HUES48 (cell line): ENCODE measurements around the gene MED27.

Experiments used
- H3K27ac ChIP-seq: one replicate; pipeline ENCODE4 v1.7.0; 2013; ENCODE audit warnings: low read depth, low read length, inconsistent platforms
- H3K27me3 ChIP-seq: 2 replicates; pipeline ENCODE4 v1.6.1; 2013; ENCODE audit warnings: mild to moderate bottlenecking, low read length; ENCODE audit not compliant: control insufficient read depth, insufficient read depth
- H3K36me3 ChIP-seq: 2 replicates; pipeline ENCODE4 v1.6.1; 2013; ENCODE audit warnings: low read length; ENCODE audit not compliant: control insufficient read depth, insufficient read depth
- H3K4me1 ChIP-seq: 2 replicates; pipeline ENCODE4 v1.6.1; 2013; ENCODE audit warnings: mild to moderate bottlenecking, low read length; ENCODE audit not compliant: control insufficient read depth, insufficient read depth
- H3K4me3 ChIP-seq: 2 replicates; pipeline ENCODE4 v1.5.1; 2013; ENCODE audit warnings: mild to moderate bottlenecking, low read depth, low read length
- H3K9ac ChIP-seq: 2 replicates; pipeline ENCODE4 v1.6.1; 2013; ENCODE audit warnings: mild to moderate bottlenecking, low read depth, low read length, moderate library complexity
- H3K9me3 ChIP-seq: 2 replicates; pipeline ENCODE4 v1.6.1; 2013; ENCODE audit warnings: low read length; ENCODE audit not compliant: control insufficient read depth, insufficient read depth

The MED27 gene

DNA sequence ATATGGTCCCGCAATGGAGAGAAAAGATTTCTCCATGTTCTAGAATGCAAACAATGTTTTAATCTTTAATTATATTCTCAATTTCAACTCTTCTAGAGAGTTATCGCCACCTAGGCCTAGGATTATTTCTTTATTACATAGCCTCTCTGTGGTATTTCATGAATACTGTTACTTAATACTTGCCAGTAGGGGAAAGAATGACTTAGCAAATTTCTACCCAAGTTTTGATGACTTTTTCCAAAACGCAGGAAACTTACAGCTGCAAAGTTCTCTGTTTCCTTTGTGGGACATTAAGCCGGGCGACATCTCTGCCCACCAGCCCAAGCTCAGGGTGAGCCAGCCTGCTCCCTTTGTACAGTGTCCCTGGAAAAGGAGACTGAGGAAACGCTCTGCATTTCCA, 73.8 kb downstream of the MED27 start:
- peaks cover 67% of the 10 kb centered on the region for H3K4me1 ChIP-seq
- H3K9ac ChIP-seq, result no peak overlapping the region
- H3K9me3 ChIP-seq, result peaks cover 3% of the 10 kb centered on the region; the same call in 1 of the 2 replicates
- H3K4me3 ChIP-seq, result no peak overlapping the region
- H3K36me3 ChIP-seq, result no peaks in the 10 kb centered on the region
- peak overlapping the region; percentile 53 for H3K27ac ChIP-seq
- H3K27me3 ChIP-seq, result no peaks in the 10 kb centered on the region

- H3K4me1 ChIP-seq, result peaks cover 67% of the 10 kb centered on the region
- H3K27ac ChIP-seq, result no peak overlapping the region
- H3K9ac ChIP-seq, result no peak overlapping the region
- peaks cover 3% of the 10 kb centered on the region; the same call in 1 of the 2 replicates for H3K9me3 ChIP-seq
- H3K4me3 ChIP-seq, result no peak overlapping the region
- H3K36me3 ChIP-seq, result no peaks in the 10 kb centered on the region
- H3K27me3 ChIP-seq, result no peaks in the 10 kb centered on the region
Observed at GRCh38 chr9:132004323-132004722, 75.3 kb downstream of the MED27 start.

DNA sequence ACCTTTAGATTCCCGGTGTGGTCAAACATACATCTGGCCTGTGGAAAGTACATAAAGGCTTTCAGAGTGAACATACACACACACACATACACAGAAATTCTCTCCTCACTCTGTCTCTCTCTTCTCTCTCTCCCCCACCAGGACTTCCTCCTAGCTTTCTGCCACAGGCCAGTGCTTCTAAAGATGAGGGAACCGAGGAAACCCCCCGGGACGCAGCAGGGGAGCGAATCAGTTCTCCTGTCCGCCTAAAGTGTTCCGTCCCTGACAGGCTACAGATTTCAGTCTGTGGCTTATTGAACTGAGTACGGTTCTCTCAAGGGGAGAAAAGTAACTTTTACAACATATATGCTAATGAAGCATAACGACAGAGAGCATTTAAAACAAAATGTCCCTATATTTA, 75.8 kb downstream of the MED27 start:
- H3K36me3 ChIP-seq, result no peaks in the 10 kb centered on the region
- peaks cover 67% of the 10 kb centered on the region for H3K4me1 ChIP-seq
- peaks cover 3% of the 10 kb centered on the region; the same call in 1 of the 2 replicates for H3K9me3 ChIP-seq
- no peak overlapping the region for H3K4me3 ChIP-seq
- H3K27ac ChIP-seq, result no peak overlapping the region
- H3K27me3 ChIP-seq, result no peaks in the 10 kb centered on the region
- no peak overlapping the region for H3K9ac ChIP-seq

DNA sequence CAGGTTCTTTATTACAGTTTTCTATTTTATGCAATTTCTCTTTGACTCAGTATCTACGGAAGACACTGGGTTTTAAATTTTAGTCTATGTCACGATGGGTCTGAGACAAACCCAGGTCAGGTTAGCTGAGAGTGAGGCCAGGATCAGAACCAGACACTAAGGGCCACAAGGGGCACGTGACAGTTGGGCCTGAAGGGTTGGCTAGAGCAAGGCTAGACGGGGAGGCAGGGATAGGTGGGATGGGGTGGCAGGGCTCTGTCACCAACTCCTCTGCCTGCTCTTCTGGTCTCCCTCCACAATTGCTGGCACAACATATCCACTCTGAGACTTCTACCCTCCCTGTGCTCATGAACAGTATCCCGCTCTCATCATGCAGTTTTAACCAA, 76.4 kb downstream of the MED27 start:
- H3K4me3 ChIP-seq, result no peak overlapping the region
- H3K4me1 ChIP-seq, result peaks cover 62% of the 10 kb centered on the region
- no peaks in the 10 kb centered on the region for H3K36me3 ChIP-seq
- H3K9me3 ChIP-seq, result peaks cover 3% of the 10 kb centered on the region; the same call in 1 of the 2 replicates
- no peak overlapping the region for H3K9ac ChIP-seq
- peak overlapping the region; percentile 31 for H3K27ac ChIP-seq
- no peaks in the 10 kb centered on the region for H3K27me3 ChIP-seq

- H3K27ac ChIP-seq, result peak overlapping the region; percentile 67
- H3K9ac ChIP-seq, result no peak overlapping the region
- peaks cover 3% of the 10 kb centered on the region; the same call in 1 of the 2 replicates for H3K9me3 ChIP-seq
- no peaks in the 10 kb centered on the region for H3K27me3 ChIP-seq
- no peaks in the 10 kb centered on the region for H3K36me3 ChIP-seq
- H3K4me3 ChIP-seq, result no peak overlapping the region
- H3K4me1 ChIP-seq, result peaks cover 57% of the 10 kb centered on the region
Observed at GRCh38 chr9:132002643-132003318, 76.9 kb downstream of the MED27 start.

DNA sequence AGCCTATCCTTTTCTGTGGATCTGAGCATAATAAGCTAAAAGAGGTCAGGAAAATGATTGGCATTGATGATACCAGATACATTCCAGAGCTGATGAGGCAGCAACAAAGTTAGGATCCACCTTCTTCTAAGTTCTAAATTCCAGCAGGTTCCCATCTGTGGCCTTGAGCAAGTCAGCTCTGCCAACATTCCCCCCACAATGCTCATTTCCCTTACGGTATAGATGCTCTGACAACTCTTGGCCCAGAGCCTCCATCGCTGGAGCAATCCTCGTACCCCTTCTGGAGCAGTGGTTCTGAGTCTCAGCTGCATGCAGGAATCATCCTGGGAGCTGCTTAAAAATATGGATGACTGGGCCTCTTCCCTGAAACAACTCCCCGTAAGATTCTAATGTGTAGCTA, 78.1 kb downstream of the MED27 start:
- peaks cover 3% of the 10 kb centered on the region; the same call in 1 of the 2 replicates for H3K9me3 ChIP-seq
- peaks cover 45% of the 10 kb centered on the region for H3K4me1 ChIP-seq
- H3K27ac ChIP-seq, result no peak overlapping the region
- no peaks in the 10 kb centered on the region for H3K27me3 ChIP-seq
- no peak overlapping the region for H3K9ac ChIP-seq
- H3K36me3 ChIP-seq, result no peaks in the 10 kb centered on the region
- no peak overlapping the region for H3K4me3 ChIP-seq

- H3K27me3 ChIP-seq, result no peaks in the 10 kb centered on the region
- H3K36me3 ChIP-seq, result no peaks in the 10 kb centered on the region
- no peak overlapping the region for H3K9ac ChIP-seq
- peaks cover 3% of the 10 kb centered on the region; the same call in 1 of the 2 replicates for H3K9me3 ChIP-seq
- H3K4me1 ChIP-seq, result peaks cover 36% of the 10 kb centered on the region
- H3K27ac ChIP-seq, result no peak overlapping the region
- no peak overlapping the region for H3K4me3 ChIP-seq
Observed at GRCh38 chr9:132000659-132001058, 79.0 kb downstream of the MED27 start.

DNA sequence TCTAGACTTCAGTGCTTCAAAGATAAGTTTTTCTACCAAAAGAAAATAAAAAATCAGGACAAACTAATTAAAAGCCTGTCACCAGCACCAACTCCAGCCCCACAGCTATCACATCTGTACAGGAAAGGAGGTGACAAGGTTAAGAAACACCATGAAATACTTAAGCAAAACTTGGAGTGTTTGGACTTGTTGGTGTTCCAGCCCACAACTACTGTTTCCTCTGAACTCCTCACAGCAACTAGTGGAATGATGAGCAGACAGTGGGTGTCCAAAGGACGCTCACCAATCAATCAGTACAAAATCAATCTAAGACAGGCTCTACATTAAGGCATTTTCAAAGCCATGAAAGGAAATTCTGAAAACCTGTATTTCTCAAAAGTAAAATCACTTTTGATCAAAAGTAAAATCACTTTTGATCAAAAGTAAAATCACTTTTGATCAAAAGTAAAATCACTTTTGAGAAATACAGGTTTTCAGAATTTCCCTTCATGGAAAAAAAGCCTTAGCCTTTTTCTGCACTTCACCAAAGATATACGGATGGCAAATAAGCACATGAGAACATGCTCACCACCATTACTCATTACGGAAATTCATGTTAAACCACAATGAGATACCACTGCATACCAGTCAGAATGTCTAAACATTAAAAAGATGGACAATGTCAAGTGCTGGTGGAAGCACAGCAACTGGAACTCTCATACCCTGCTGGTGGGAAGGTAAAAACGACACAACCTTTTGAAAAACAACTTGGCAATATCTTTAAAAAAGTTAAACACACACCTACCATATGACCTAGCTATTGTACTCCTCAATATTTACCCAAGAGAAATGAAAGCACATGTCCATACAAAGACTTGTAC, 79.7 kb downstream of the MED27 start:
- Histone ChIP-seq H3K9me3 (peaks cover 3% of the 10 kb centered on the region; the same call in 1 of the 2 replicates), H3K36me3 (no peaks in the 10 kb centered on the region), H3K4me1 (peaks cover 32% of the 10 kb centered on the region), H3K9ac (no peak overlapping the region), H3K4me3 (no peak overlapping the region), H3K27me3 (no peaks in the 10 kb centered on the region), H3K27ac (no peak overlapping the region)

- H3K36me3 ChIP-seq, result no peaks in the 10 kb centered on the region
- no peak overlapping the region for H3K4me3 ChIP-seq
- no peak overlapping the region for H3K27ac ChIP-seq
- peaks cover 3% of the 10 kb centered on the region; the same call in 1 of the 2 replicates for H3K9me3 ChIP-seq
- H3K27me3 ChIP-seq, result no peaks in the 10 kb centered on the region
- H3K9ac ChIP-seq, result no peak overlapping the region
- H3K4me1 ChIP-seq, result peaks cover 19% of the 10 kb centered on the region
Observed at GRCh38 chr9:131997779-131998178, 81.9 kb downstream of the MED27 start.

DNA sequence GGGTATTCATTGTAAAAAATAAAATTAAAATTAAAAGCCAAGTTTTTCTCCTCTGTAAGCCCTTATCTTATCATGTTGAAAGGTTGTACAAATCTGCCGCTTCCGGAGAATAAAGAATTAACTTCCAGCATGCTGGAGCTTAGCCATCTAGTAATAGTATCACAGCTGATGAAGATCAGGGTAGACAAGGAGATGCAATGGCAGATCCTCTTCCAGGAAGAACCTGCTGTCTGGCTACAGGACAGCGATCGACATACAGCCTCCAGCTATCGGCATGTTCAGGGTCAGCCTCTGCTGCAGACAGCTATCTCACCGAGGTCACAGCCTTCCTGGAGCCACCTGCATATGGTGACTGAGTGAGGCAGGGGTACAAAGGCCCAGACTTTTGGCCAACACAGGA, 82.6 kb downstream of the MED27 start:
- Histone ChIP-seq H3K4me1 (peaks cover 12% of the 10 kb centered on the region), H3K9me3 (peaks cover 3% of the 10 kb centered on the region; the same call in 1 of the 2 replicates), H3K36me3 (no peaks in the 10 kb centered on the region), H3K27me3 (no peaks in the 10 kb centered on the region), H3K9ac (no peak overlapping the region), H3K4me3 (no peak overlapping the region), H3K27ac (no peak overlapping the region)

GRCh38 chr9:131995382-131995781, 84.3 kb downstream of the MED27 start:
- Histone ChIP-seq H3K4me1 (peaks cover 6% of the 10 kb centered on the region; the same call in 1 of the 2 replicates), H3K9ac (no peak overlapping the region), H3K4me3 (no peak overlapping the region), H3K36me3 (no peaks in the 10 kb centered on the region), H3K27ac (no peak overlapping the region), H3K9me3 (no peaks in the 10 kb centered on the region), H3K27me3 (no peaks in the 10 kb centered on the region)
